HPDE6-E6E7 (cell line): ENCODE data around the gene PGBD5.

Experiments
- DNase-seq: peaks from one replicate; pipeline ENCODE4 v3.0.0; 2011; ENCODE audit warnings: missing footprints; ENCODE audit errors: extremely low spot score

The PGBD5 gene

GRCh38 chr1:230265200-230266115 is 160.7 kb downstream of the PGBD5 start:
- no peak for DNase-seq
